Activated naive CD4-positive, alpha-beta T cell treated with anti-CD3 and anti-CD28 coated beads for 36 hours (primary cell): ENCODE measurements around the gene ZNF35. TPM values are rescaled to one million over a fixed set of nuclear protein-coding genes. Genes with fewer than 3 reads are reported as not detected.

Source experiments
- total RNA-seq, 2 experiments: library from RNA; stranded (reverse); gene quantifications; one replicate each; pipeline ENCODE4 v1.2.3, GENCODE V29; 2021

ZNF35 gene
- total RNA-seq, 2 experiments from 2014 or later, result 1.1 to 1.9 TPM

Other genes starting within 250 kb of the ZNF35 start
- gene ZNF445, start 171.1 kb upstream of the ZNF35 start, total RNA-seq, result 10 to 100 TPM; 19.0 TPM
- gene ZKSCAN7, start 93.5 kb upstream of the ZNF35 start, total RNA-seq, result 1 to 10 TPM; 1.5 to 1.7 TPM
- under 1 TPM; 0.22 to 0.48 TPM for gene ZNF660, start 63.8 kb upstream of the ZNF35 start, total RNA-seq
- 1 to 10 TPM; 7.7 to 8.4 TPM for gene ZNF197, start 23.7 kb upstream of the ZNF35 start, total RNA-seq
- 1 to 10 TPM in 1 of 2 experiments, under 1 TPM in 1; 0.62 to 1.0 TPM for gene ZNF502, start 63.9 kb downstream of the ZNF35 start, total RNA-seq
- gene ZNF501, start 80.9 kb downstream of the ZNF35 start, total RNA-seq, result 1 to 10 TPM; 1.6 to 2.7 TPM
- 10 to 100 TPM; 29.1 to 35.9 TPM for gene KIAA1143, start 112.9 kb downstream of the ZNF35 start, total RNA-seq
- 10 to 100 TPM; 42.1 to 45.8 TPM for gene KIF15, start 113.1 kb downstream of the ZNF35 start, total RNA-seq
- gene TMEM42, start 213.2 kb downstream of the ZNF35 start, total RNA-seq, result 10 to 100 TPM; 13.9 to 15.8 TPM
- not detected for gene TGM4, start 225.9 kb downstream of the ZNF35 start, total RNA-seq